ENCODE results near the gene EFHC1. TPM values are rescaled to one million over a fixed set of nuclear protein-coding genes. Genes with fewer than 3 reads are reported as not detected.

EFHC1 gene
- total and polyA plus RNA-seq, 8 donors, result 7.2 to 54.3 (median 35.5) TPM

DNA sequence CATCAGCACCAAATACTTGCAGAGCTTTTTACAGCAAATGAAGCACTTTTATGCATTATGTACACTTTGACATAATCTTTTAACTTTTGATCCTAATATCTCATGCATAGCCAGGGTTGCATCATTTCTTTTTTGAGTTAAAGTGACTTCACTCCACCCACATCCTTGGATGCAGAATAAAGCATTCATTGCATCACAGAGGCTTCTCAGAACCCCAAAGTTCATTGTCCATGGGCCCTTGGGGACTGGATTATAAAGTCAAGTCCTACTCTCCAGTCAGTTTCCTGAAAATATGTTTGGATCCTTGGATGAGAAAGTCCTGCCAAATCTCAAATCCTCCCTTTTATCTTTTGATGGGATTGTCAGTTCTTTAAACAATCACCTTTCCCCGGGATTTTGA, 10.6 kb upstream of the EFHC1 start:
- TF ChIP-seq, protein P1, sequence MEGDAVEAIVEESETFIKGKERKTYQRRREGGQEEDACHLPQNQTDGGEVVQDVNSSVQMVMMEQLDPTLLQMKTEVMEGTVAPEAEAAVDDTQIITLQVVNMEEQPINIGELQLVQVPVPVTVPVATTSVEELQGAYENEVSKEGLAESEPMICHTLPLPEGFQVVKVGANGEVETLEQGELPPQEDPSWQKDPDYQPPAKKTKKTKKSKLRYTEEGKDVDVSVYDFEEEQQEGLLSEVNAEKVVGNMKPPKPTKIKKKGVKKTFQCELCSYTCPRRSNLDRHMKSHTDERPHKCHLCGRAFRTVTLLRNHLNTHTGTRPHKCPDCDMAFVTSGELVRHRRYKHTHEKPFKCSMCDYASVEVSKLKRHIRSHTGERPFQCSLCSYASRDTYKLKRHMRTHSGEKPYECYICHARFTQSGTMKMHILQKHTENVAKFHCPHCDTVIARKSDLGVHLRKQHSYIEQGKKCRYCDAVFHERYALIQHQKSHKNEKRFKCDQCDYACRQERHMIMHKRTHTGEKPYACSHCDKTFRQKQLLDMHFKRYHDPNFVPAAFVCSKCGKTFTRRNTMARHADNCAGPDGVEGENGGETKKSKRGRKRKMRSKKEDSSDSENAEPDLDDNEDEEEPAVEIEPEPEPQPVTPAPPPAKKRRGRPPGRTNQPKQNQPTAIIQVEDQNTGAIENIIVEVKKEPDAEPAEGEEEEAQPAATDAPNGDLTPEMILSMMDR (IDR thresholded peaks at IDR 0.05), result no peak
- no peak for TF ChIP-seq POLR2AphosphoS5 (IDR thresholded peaks at IDR 0.05)
- no peak for TF ChIP-seq POLR2A (IDR thresholded peaks at IDR 0.05)
- no peak for TF ChIP-seq EP300 (IDR thresholded peaks at IDR 0.05)
- Histone ChIP-seq H3K4me3 (no peak overlapping the region), H3K27ac (no peak overlapping the region), H3K27me3 (no peaks in the 10 kb centered on the region), H3K36me3 (peaks cover 0 to 12% (median 5%) of the 10 kb centered on the region in 4 donors), H3K4me1 (peaks cover 0 to 8% (median 0%) of the 10 kb centered on the region in 4 donors), H3K9me3 (no peaks in the 10 kb centered on the region)
- DNase-seq, result no peak
- WGBS, 5 donors, result 41 to 54% (median 51%) methylated on average over 1 of the region's 1 CpG
- intact Hi-C loops (cut with DNase I; ENCODE audit: low total_unique reads), result no loop called here

GRCh38 chr6:52410979-52411378, 9.2 kb upstream of the EFHC1 start:
- Histone ChIP-seq H3K27ac (peak overlapping the region in 1 of 5 donors; percentile 1), H3K27me3 (no peaks in the 10 kb centered on the region), H3K36me3 (no peaks in the 10 kb centered on the region), H3K9me3 (no peaks in the 10 kb centered on the region), H3K4me1 (peaks cover 0 to 10% (median under 1%) of the 10 kb centered on the region in 4 donors), H3K4me3 (no peak overlapping the region)
- intact Hi-C loops (cut with DNase I; ENCODE audit: low total_unique reads), result loop anchor here (10.0 kb wide), 1 partner anchor 184 kb away; no protein-coding TSS in a partner anchor
- TF ChIP-seq POLR2AphosphoS5 (IDR thresholded peaks at IDR 0.05) (no peak), EP300 (IDR thresholded peaks at IDR 0.05) (no peak), POLR2A (IDR thresholded peaks at IDR 0.05) (no peak)
- TF ChIP-seq, protein P1 (IDR thresholded peaks at IDR 0.05), result no peak
- DNase-seq, result no peak

- Histone ChIP-seq H3K36me3 (no peaks in the 10 kb centered on the region), H3K4me3 (no peak overlapping the region), H3K9me3 (no peaks in the 10 kb centered on the region), H3K27me3 (no peaks in the 10 kb centered on the region), H3K4me1 (peaks cover 1 to 19% (median 9%) of the 10 kb centered on the region in 4 donors), H3K27ac (no peak overlapping the region)
- WGBS, 5 donors, result 77 to 81% (median 81%) methylated on average over 4 of the region's 4 CpGs
- DNase-seq, result no peak
- no peak for TF ChIP-seq POLR2A (IDR thresholded peaks at IDR 0.05)
- intact Hi-C loops (cut with DNase I; ENCODE audit: low total_unique reads), result loop anchor here (10.0 kb wide), 1 partner anchor 183 kb away; no protein-coding TSS in a partner anchor
Observed at GRCh38 chr6:52411911-52412310, 8.2 kb upstream of the EFHC1 start.

DNA sequence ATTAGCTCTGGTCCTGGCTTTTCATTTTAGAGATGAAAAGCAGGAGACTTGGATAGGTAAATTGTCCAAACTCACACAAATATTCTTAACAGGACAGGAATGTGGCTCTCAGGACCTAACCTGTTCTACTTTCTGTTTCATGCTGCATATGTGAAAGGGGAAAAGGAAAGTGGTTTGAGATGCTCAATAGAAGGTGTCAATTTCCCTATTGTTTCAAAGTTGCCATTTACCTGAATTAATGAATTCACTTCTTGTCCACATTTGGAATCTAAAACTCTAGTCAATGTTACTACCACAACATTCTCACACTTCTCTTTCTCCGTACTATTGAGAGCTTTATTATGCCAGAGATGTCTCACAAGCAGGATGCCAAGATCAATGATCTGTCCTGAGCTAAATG, 4.8 kb upstream of the EFHC1 start:
- Histone ChIP-seq H3K9me3 (no peaks in the 10 kb centered on the region), H3K4me3 (no peak overlapping the region), H3K36me3 (no peaks in the 10 kb centered on the region), H3K27ac (no peak overlapping the region), H3K4me1 (peaks cover 4 to 39% (median 21%) of the 10 kb centered on the region in 4 donors), H3K27me3 (no peaks in the 10 kb centered on the region)
- TF ChIP-seq POLR2A (IDR thresholded peaks at IDR 0.05) (no peak), POLR2AphosphoS5 (IDR thresholded peaks at IDR 0.05) (no peak), EP300 (IDR thresholded peaks at IDR 0.05) (no peak)
- TF ChIP-seq, protein P1 (IDR thresholded peaks at IDR 0.05), result no peak
- WGBS, 5 donors, result 77 to 89% (median 82%) methylated on average over 1 of the region's 1 CpG
- intact Hi-C loops (cut with DNase I; ENCODE audit: low total_unique reads), result loop anchor here (5.0 to 10.0 kb wide), 2 partner anchors 179 to 252 kb away; no protein-coding TSS in a partner anchor
- DNase-seq, result no peak

DNA sequence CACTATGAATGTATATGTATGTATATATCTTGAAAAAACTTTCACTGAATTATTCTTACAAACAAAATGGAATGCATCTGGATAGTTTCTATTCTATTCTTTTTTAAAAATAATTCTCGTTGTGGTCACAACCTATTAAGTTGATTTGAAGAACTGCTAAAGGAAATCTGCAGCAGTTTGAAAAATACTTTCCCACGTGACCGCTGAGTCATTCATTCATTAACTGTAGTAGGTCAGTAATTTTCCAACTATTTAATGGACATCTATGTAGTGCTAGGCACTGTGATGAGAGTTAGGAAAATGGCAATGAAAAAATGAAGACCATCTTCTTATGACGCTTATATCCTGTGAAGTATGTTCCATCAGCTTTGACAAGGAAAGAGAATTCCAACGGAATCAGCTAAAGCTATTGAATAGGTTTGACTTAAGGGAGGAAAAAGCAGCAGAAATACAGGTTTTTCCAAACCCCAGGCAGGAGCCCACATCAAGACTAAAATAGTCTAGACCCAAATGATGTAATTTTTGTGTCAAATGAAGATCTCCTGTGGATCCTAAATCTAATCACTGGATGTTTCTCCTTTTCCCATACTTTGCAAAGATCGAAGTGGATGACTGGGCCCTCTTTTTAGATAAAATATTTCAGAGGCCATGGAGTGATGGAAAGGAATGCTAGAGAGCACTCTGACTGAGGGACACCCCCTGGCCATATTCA, 4.1 kb upstream of the EFHC1 start:
- no peak for DNase-seq
- TF ChIP-seq POLR2A (IDR thresholded peaks at IDR 0.05), result no peak
- TF ChIP-seq, protein P1 (IDR thresholded peaks at IDR 0.05), result no peak
- no peak for TF ChIP-seq EP300 (IDR thresholded peaks at IDR 0.05)
- no peak for TF ChIP-seq POLR2AphosphoS5 (IDR thresholded peaks at IDR 0.05)
- H3K4me1 ChIP-seq, result peaks cover 4 to 41% (median 28%) of the 10 kb centered on the region in 4 donors
- H3K27ac ChIP-seq, result peak overlapping the region in 1 of 5 donors; percentile 49
- H3K9me3 ChIP-seq, result no peaks in the 10 kb centered on the region
- no peaks in the 10 kb centered on the region for H3K36me3 ChIP-seq
- intact Hi-C loops (cut with DNase I; ENCODE audit: low total_unique reads), result loop anchor here (5.0 to 10.0 kb wide), 2 partner anchors 179 to 251 kb away; no protein-coding TSS in a partner anchor
- H3K4me3 ChIP-seq, result no peak overlapping the region
- 49 to 60% (median 51%) methylated on average over 6 of the region's 6 CpGs for WGBS, 5 donors
- no peaks in the 10 kb centered on the region for H3K27me3 ChIP-seq
